Large intestine (tissue), 3 donors: ENCODE measurements around the gene UQCC5. TPM values are rescaled to one million over a fixed set of nuclear protein-coding genes. Genes with fewer than 3 reads are reported as not detected.

Experiments used
- DNase-seq, 2 donors: peaks; one replicate each; pipeline versions ENCODE4 v3.0.0 to v3.0.0-alpha.2; 2013
- H3K27ac ChIP-seq: one replicate; pipeline ENCODE4 v1.5.1; 2013; ENCODE audit warnings: low read length
- H3K27me3 ChIP-seq: 2 replicates; pipeline ENCODE4 v1.6.1; 2013; ENCODE audit warnings: low read length; ENCODE audit not compliant: control insufficient read depth, insufficient read depth
- H3K36me3 ChIP-seq: 2 replicates; pipeline ENCODE4 v1.6.1; 2013; ENCODE audit warnings: low read length; ENCODE audit not compliant: control insufficient read depth, insufficient read depth
- H3K4me1 ChIP-seq: one replicate; pipeline ENCODE4 v1.6.1; 2013; ENCODE audit warnings: low read length; ENCODE audit not compliant: control insufficient read depth, insufficient read depth
- H3K4me3 ChIP-seq: one replicate; pipeline ENCODE4 v1.5.1; 2013; ENCODE audit warnings: low read length
- H3K9me3 ChIP-seq: one replicate; pipeline ENCODE4 v1.6.1; 2013; ENCODE audit warnings: mild to moderate bottlenecking, low read depth, low read length, moderate library complexity; ENCODE audit not compliant: control insufficient read depth
- WGBS: methylation state at CpG from one replicate; pipeline ENCODE4 v1.1.5; 2013; ENCODE audit warnings: low lambda C conversion rate; ENCODE audit not compliant: insufficient coverage; 5-methylcytosine and 5-hydroxymethylcytosine counted together
- polyA plus RNA-seq: library from polyadenylated mRNA; unstranded; fragments of 120-200 nt; gene quantifications from one replicate; pipeline ENCODE4 v1.2.1, GENCODE V29; 2013

UQCC5 gene
- polyA plus RNA-seq, 1 donor = 25.8 TPM

GRCh38 chr3:52552089-52552488, 15.7 kb downstream of the UQCC5 start:
- H3K27me3 ChIP-seq = no peaks in the 10 kb centered on the region

GRCh38 chr3:52554026-52554755, 17.8 kb downstream of the UQCC5 start:
- H3K27ac ChIP-seq = no peak overlapping the region
- H3K27me3 ChIP-seq = no peaks in the 10 kb centered on the region
- no peak for DNase-seq
- H3K4me3 ChIP-seq = no peak overlapping the region
- no peaks in the 10 kb centered on the region for H3K9me3 ChIP-seq
- H3K36me3 ChIP-seq = peaks cover 75% of the 10 kb centered on the region
- 90% methylated on average over 2 of the region's 5 CpGs for WGBS
- no peaks in the 10 kb centered on the region for H3K4me1 ChIP-seq

More at GRCh38 chr3:52552089-52552488, 15.7 kb downstream of the UQCC5 start:
- H3K4me3 ChIP-seq = no peak overlapping the region
- H3K36me3 ChIP-seq = peaks cover 68% of the 10 kb centered on the region
- no peak for DNase-seq
- WGBS = no CpG with 5 or more reads among the region's 3 CpGs
- no peak overlapping the region for H3K27ac ChIP-seq
- no peaks in the 10 kb centered on the region for H3K9me3 ChIP-seq
- no peaks in the 10 kb centered on the region for H3K4me1 ChIP-seq

GRCh38 chr3:52555056-52555455, 18.7 kb downstream of the UQCC5 start:
- peaks cover 74% of the 10 kb centered on the region for H3K36me3 ChIP-seq
- H3K4me3 ChIP-seq = no peak overlapping the region
- no peaks in the 10 kb centered on the region for H3K4me1 ChIP-seq
- no peaks in the 10 kb centered on the region for H3K9me3 ChIP-seq
- no peak overlapping the region for H3K27ac ChIP-seq
- H3K27me3 ChIP-seq = no peaks in the 10 kb centered on the region
- DNase-seq = no peak
- WGBS = no CpG with 5 or more reads among the region's 1 CpG

GRCh38 chr3:52557011-52557960, 20.9 kb downstream of the UQCC5 start:
- Histone ChIP-seq H3K27ac (no peak overlapping the region), H3K4me3 (no peak overlapping the region), H3K4me1 (no peaks in the 10 kb centered on the region), H3K36me3 (peaks cover 72% of the 10 kb centered on the region), H3K9me3 (no peaks in the 10 kb centered on the region), H3K27me3 (no peaks in the 10 kb centered on the region)
- 100% methylated on average over 2 of the region's 9 CpGs for WGBS
- DNase-seq = no peak

GRCh38 chr3:52558436-52558835, 22.0 kb downstream of the UQCC5 start:
- peaks cover 74% of the 10 kb centered on the region for H3K36me3 ChIP-seq
- no peak overlapping the region for H3K27ac ChIP-seq
- no peaks in the 10 kb centered on the region for H3K4me1 ChIP-seq
- H3K27me3 ChIP-seq = no peaks in the 10 kb centered on the region
- no peak for DNase-seq
- H3K4me3 ChIP-seq = no peak overlapping the region
- H3K9me3 ChIP-seq = no peaks in the 10 kb centered on the region
- WGBS = no CpG with 5 or more reads among the region's 5 CpGs

- no peaks in the 10 kb centered on the region for H3K9me3 ChIP-seq
- no peak for DNase-seq
- no peaks in the 10 kb centered on the region for H3K4me1 ChIP-seq
- H3K27ac ChIP-seq = no peak overlapping the region
- no peaks in the 10 kb centered on the region for H3K27me3 ChIP-seq
- H3K4me3 ChIP-seq = no peak overlapping the region
- WGBS = 17% methylated on average over 1 of the region's 4 CpGs
- H3K36me3 ChIP-seq = peaks cover 68% of the 10 kb centered on the region
Observed at GRCh38 chr3:52561028-52561747, 24.8 kb downstream of the UQCC5 start.

- Histone ChIP-seq H3K27ac (no peak overlapping the region), H3K9me3 (no peaks in the 10 kb centered on the region), H3K4me3 (no peak overlapping the region), H3K36me3 (peaks cover 47% of the 10 kb centered on the region), H3K27me3 (no peaks in the 10 kb centered on the region), H3K4me1 (no peaks in the 10 kb centered on the region)
- no CpG with 5 or more reads among the region's 2 CpGs for WGBS
- no peak for DNase-seq
Observed at GRCh38 chr3:52563984-52564383, 27.6 kb downstream of the UQCC5 start.

- H3K27me3 ChIP-seq = no peaks in the 10 kb centered on the region
- H3K4me3 ChIP-seq = no peak overlapping the region
- no peak overlapping the region for H3K27ac ChIP-seq
- no peaks in the 10 kb centered on the region for H3K9me3 ChIP-seq
- DNase-seq = no peak
- 67% methylated on average over 1 of the region's 2 CpGs for WGBS
- no peaks in the 10 kb centered on the region for H3K4me1 ChIP-seq
- peaks cover 26% of the 10 kb centered on the region for H3K36me3 ChIP-seq
Observed at GRCh38 chr3:52568069-52568468, 31.7 kb downstream of the UQCC5 start.

- Histone ChIP-seq H3K27ac (no peak overlapping the region), H3K36me3 (peaks cover 29% of the 10 kb centered on the region)
- WGBS = 100% methylated on average over 1 of the region's 4 CpGs
Observed at GRCh38 chr3:52570076-52570475, 33.7 kb downstream of the UQCC5 start.

GRCh38 chr3:52572221-52572620, 35.8 kb downstream of the UQCC5 start:
- WGBS = 60% methylated on average over 3 of the region's 6 CpGs
- H3K36me3 ChIP-seq = peaks cover 49% of the 10 kb centered on the region

More at GRCh38 chr3:52570076-52570475, 33.7 kb downstream of the UQCC5 start:
- H3K4me3 ChIP-seq = no peak overlapping the region
- DNase-seq = no peak
- no peaks in the 10 kb centered on the region for H3K4me1 ChIP-seq
- no peaks in the 10 kb centered on the region for H3K27me3 ChIP-seq
- no peaks in the 10 kb centered on the region for H3K9me3 ChIP-seq

More at GRCh38 chr3:52572221-52572620, 35.8 kb downstream of the UQCC5 start:
- no peak overlapping the region for H3K4me3 ChIP-seq
- no peak overlapping the region for H3K27ac ChIP-seq
- peaks cover 7% of the 10 kb centered on the region for H3K9me3 ChIP-seq
- no peaks in the 10 kb centered on the region for H3K4me1 ChIP-seq
- H3K27me3 ChIP-seq = no peaks in the 10 kb centered on the region
- no peak for DNase-seq
